Endothelial cell of umbilical vein (primary cell): ENCODE data around the gene EPS8. TPM values are rescaled to one million over a fixed set of nuclear protein-coding genes. Genes with fewer than 3 reads are reported as not detected.

Experiments
- BruUV-seq: library from RNA; stranded (reverse); fragments of 400-500 nt; replicated peaks from 2 replicates; lab custom pipeline; 2021; lab: Mats Ljungman, UMichigan
- CTCF ChIA-PET: fragments of 300-600, 350-600 bp; sonication (Branson Sonifier 250); formaldehyde crosslinking; loops from one replicate; lab custom pipeline; 2021; ENCODE audit warnings: antibody characterized with exemption, inconsistent platforms; lab: Charles Lee
- POLR2A ChIA-PET: fragments of 300-600, 350-600 bp; sonication (Branson Sonifier 250); formaldehyde crosslinking; loops from one replicate; lab custom pipeline; 2021; ENCODE audit warnings: antibody characterized with exemption, inconsistent platforms; lab: Charles Lee
- DNase-seq: peaks from one replicate; pipeline ENCODE4 v3.0.0-alpha.2; 2011; ENCODE audit warnings: low read depth, low spot score
- FAIRE-seq: peaks from 2 replicates; lab custom pipeline; 2011; peaks lifted over from hg19 to GRCh38; lab: Jason Lieb, UNC
- H2AFZ ChIP-seq: 2 replicates; pipeline ENCODE4 v1.6.0; 2012; ENCODE audit warnings: low read depth, low read length, control low read depth, inconsistent platforms
- H3K27ac ChIP-seq: 2 replicates; pipeline ENCODE4 v1.5.1; 2011; ENCODE audit warnings: low read depth, mild to moderate bottlenecking, control low read depth, low read length, moderate library complexity; ENCODE audit not compliant: insufficient read depth
- H3K27me3 ChIP-seq, 2 experiments: 2 replicates each; pipeline versions ENCODE4 v1.6.0 to v1.6.1; 2011; ENCODE audit warnings: low read length in 2 of 2, mixed read lengths in 1 of 2; ENCODE audit not compliant: control insufficient read depth in 2 of 2, insufficient read depth in 2 of 2
- H3K36me3 ChIP-seq, 2 experiments: 2 replicates in 1 of 2; 3 replicates in 1 of 2; pipeline ENCODE4 v1.5.1; 2011; ENCODE audit warnings: low read length in 2 of 2, mild to moderate bottlenecking in 1 of 2, moderate library complexity in 1 of 2; ENCODE audit not compliant: control insufficient read depth in 2 of 2, insufficient read depth in 2 of 2; ENCODE audit errors: extremely low read depth in 1 of 2
- H3K4me1 ChIP-seq: 3 replicates; pipeline ENCODE4 v1.5.1; 2011; ENCODE audit warnings: mild to moderate bottlenecking, low read length; ENCODE audit not compliant: control insufficient read depth, insufficient read depth; ENCODE audit errors: extremely low read depth
- H3K4me2 ChIP-seq: 2 replicates; pipeline ENCODE4 v1.6.1; 2011; ENCODE audit warnings: low read length, control low read depth, mixed read lengths; ENCODE audit not compliant: insufficient read depth
- H3K4me3 ChIP-seq, 3 experiments: fragments of 200-600 bp in 1 of 3; sonication (generic), shearing (Covaris generic) in 1 of 3; replicated peaks in 1 of 3; 2 replicates each; pipeline ENCODE4 v1.5.1; 2011 to 2016; ENCODE audit warnings: control low read depth in 3 of 3, low read length in 3 of 3, mild to moderate bottlenecking in 2 of 3, inconsistent platforms in 1 of 3, low read depth in 1 of 3, moderate library complexity in 1 of 3; ENCODE audit not compliant: insufficient read depth in 1 of 3
- H3K79me2 ChIP-seq: 2 replicates; pipeline ENCODE4 v1.6.0; 2012; ENCODE audit warnings: low read length, inconsistent platforms; ENCODE audit not compliant: control insufficient read depth, insufficient read depth
- H3K9ac ChIP-seq: replicated peaks from 2 replicates; pipeline ENCODE3; 2011; ENCODE audit warnings: low read length, control low read depth; ENCODE audit not compliant: insufficient read depth; ENCODE audit errors: extremely low read depth
- H3K9me1 ChIP-seq: replicated peaks from 3 replicates; pipeline ENCODE4 v1.6.0; 2011; ENCODE audit warnings: mild to moderate bottlenecking, low read length; ENCODE audit not compliant: control insufficient read depth, insufficient read depth; ENCODE audit errors: extremely low read depth
- H3K9me3 ChIP-seq: replicated peaks from 2 replicates; pipeline ENCODE4 v1.5.1; 2012; ENCODE audit warnings: low read length, inconsistent platforms; ENCODE audit not compliant: control insufficient read depth, insufficient read depth
- H4K20me1 ChIP-seq: replicated peaks from 2 replicates; pipeline ENCODE3; 2011; ENCODE audit warnings: mild to moderate bottlenecking, low read length; ENCODE audit not compliant: control insufficient read depth, insufficient read depth; ENCODE audit errors: extremely low read depth
- EZH2 ChIP-seq: IDR thresholded peaks from 2 replicates; pipeline ENCODE4 v1.6.1; 2012; ENCODE audit warnings: borderline replicate concordance, low read depth, mild to moderate bottlenecking, moderate library complexity, low read length, inconsistent platforms; ENCODE audit not compliant: severe bottlenecking
- FOS ChIP-seq: IDR thresholded peaks from 2 replicates; pipeline ENCODE4 v1.6.1; 2011; ENCODE audit warnings: mild to moderate bottlenecking, low read length, moderate library complexity, borderline replicate concordance; ENCODE audit not compliant: insufficient read depth
- GATA2 ChIP-seq: IDR thresholded peaks from 2 replicates; pipeline ENCODE4 v1.7.0; 2011; ENCODE audit warnings: low read depth, mild to moderate bottlenecking, moderate library complexity, mixed read lengths, low read length; ENCODE audit not compliant: insufficient read length, insufficient read depth
- JUN ChIP-seq: IDR thresholded peaks from 2 replicates; pipeline ENCODE4 v1.6.1; 2011; ENCODE audit warnings: borderline replicate concordance, low read depth; ENCODE audit not compliant: insufficient read length, insufficient read depth
- MAX ChIP-seq: IDR thresholded peaks from 2 replicates; pipeline ENCODE4 v1.6.1; 2011; ENCODE audit not compliant: insufficient read depth, insufficient read length
- MYC ChIP-seq: IDR thresholded peaks from one replicate; pipeline ENCODE4 v1.6.1; 2011; ENCODE audit warnings: mild to moderate bottlenecking, low read depth, low read length
- POLR2A ChIP-seq: IDR thresholded peaks from 2 replicates; pipeline ENCODE4 v1.6.1; 2012; ENCODE audit warnings: low read depth, mild to moderate bottlenecking, control low read depth, low read length
- POLR2AphosphoS5 ChIP-seq: IDR thresholded peaks from 2 replicates; pipeline ENCODE4 v1.6.1; 2012; ENCODE audit warnings: low read depth, mild to moderate bottlenecking, control low read depth, low read length, moderate library complexity; ENCODE audit not compliant: insufficient read depth
- dilution Hi-C: fragments of 300-500 bp; cut with MboI; formaldehyde crosslinking; loops from one replicate; pipeline ENCODE4 v1.15.0; 2019; ENCODE audit warnings: low sequenced_read_pairs; ENCODE audit not compliant: extremely low pct_ligation_motif_present
- intact Hi-C: fragments of 100-400 bp; cut with micrococcal nuclease; formaldehyde crosslinking; loops from one replicate; pipeline ENCODE4 v1.10.0; 2022
- polyA plus RNA-seq, 4 experiments: library from polyadenylated mRNA; depleted of rRNA in 3 of 4; stranded (reverse) in 3 of 4; unstranded in 1 of 4; fragments of >200 nt; gene quantifications; 2 replicates each; pipeline versions ENCODE4 v1.2.1 to v1.2.3, GENCODE V29; 2011 to 2012; ENCODE audit warnings: missing spikeins in 1 of 4
- total RNA-seq: library from RNA; stranded (reverse); gene quantifications from 2 replicates; pipeline ENCODE4 v1.2.3, GENCODE V29; 2021
- TF ChIP-seq, protein P1 (sequence below), 2 donors: IDR thresholded peaks; 1 replicate in 1 of 2; 2 replicates in 1 of 2; pipeline ENCODE4 v1.5.1; 2011; ENCODE audit warnings: low read length in 2 of 2, mild to moderate bottlenecking in 2 of 2, moderate library complexity in 2 of 2, control low read depth in 1 of 2, inconsistent platforms in 1 of 2, low read depth in 1 of 2; ENCODE audit not compliant: insufficient read depth in 1 of 2; ENCODE audit errors: extremely low read depth in 1 of 2

Gene EPS8
- total and polyA plus RNA-seq, 2 donors (not counting 3 experiments of a cell fraction or from before 2014, with no cell fraction given), result 8.4 to 11.9 TPM

DNA sequence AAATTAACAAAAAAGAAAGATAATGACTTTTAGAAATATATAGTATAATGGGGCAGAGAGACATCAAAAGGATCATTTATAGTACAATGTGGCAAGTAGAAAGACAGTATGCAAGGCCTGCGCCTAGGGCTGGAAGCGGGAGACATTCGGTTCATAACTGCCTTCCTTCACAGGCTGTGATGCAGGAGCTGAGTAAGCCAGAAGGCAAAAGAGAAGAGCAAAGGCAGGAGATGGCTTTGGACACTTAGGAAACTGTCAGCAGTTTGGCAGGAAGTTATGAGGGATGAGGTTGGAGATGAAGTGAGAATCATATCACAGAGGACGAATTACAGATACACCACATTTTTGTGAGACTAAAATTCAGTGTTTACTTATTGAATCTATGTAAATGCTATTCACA is 97.8 kb downstream of the EPS8 start:
- dilution Hi-C loops, result no loop called here
- Histone ChIP-seq H3K9me3 (no peaks in the 10 kb centered on the region), H3K79me2 (no peaks in the 10 kb centered on the region), H3K9ac (no peak overlapping the region), H3K4me1 (peaks cover 14% of the 10 kb centered on the region), H3K27me3 (no peaks in the 10 kb centered on the region), H3K9me1 (no peaks in the 10 kb centered on the region), H2AFZ (no peak overlapping the region), H3K36me3 (no peaks in the 10 kb centered on the region), H4K20me1 (no peaks in the 10 kb centered on the region), H3K27ac (no peak overlapping the region), H3K4me2 (no peak overlapping the region), H3K4me3 (no peak overlapping the region)
- ChIA-PET CTCF (no interaction called here), POLR2A (no interaction called here)
- intact Hi-C loops, result no loop called here
- no TSS peak for BruUV-seq
- DNase-seq (no peak), FAIRE-seq (no peak)
- TF ChIP-seq EZH2 (no peak), POLR2A (no peak), MYC (no peak), FOS (no peak), MAX (no peak), POLR2AphosphoS5 (no peak), JUN (no peak), GATA2 (no peak)
- TF ChIP-seq, protein P1, sequence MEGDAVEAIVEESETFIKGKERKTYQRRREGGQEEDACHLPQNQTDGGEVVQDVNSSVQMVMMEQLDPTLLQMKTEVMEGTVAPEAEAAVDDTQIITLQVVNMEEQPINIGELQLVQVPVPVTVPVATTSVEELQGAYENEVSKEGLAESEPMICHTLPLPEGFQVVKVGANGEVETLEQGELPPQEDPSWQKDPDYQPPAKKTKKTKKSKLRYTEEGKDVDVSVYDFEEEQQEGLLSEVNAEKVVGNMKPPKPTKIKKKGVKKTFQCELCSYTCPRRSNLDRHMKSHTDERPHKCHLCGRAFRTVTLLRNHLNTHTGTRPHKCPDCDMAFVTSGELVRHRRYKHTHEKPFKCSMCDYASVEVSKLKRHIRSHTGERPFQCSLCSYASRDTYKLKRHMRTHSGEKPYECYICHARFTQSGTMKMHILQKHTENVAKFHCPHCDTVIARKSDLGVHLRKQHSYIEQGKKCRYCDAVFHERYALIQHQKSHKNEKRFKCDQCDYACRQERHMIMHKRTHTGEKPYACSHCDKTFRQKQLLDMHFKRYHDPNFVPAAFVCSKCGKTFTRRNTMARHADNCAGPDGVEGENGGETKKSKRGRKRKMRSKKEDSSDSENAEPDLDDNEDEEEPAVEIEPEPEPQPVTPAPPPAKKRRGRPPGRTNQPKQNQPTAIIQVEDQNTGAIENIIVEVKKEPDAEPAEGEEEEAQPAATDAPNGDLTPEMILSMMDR (IDR thresholded peaks at IDR 0.05; ENCODE audit: extremely low read depth in 1 of 2, insufficient read depth in 1 of 2, low read depth in 1 of 2, low read length in 2 of 2), result no peak
